ENCODE measurements around the gene ARHGEF26.

ARHGEF26 gene

DNA sequence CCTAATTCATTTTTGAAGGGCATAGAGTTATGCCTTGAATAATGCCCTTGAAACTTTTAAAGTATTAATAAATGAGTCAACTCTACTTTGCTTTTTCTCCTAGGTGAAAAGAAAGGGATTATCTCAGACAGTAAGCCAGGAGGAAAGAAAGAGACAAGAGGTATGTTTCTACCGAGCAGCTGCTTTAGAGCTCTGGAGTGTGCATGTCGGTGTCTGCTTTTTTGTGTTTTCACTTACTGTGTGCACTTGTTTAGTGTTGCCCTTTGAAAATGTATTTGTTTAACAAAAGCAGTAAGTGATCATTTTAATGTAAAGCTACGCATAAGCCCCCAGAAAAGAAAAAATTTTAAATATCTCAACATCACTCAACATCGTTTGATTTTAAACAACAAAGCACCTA, 28.1 kb downstream of the ARHGEF26 start:
- FAIRE-seq (no peak), DNase-seq (ENCODE audit: extremely low spot score, insufficient read length, low read depth) (no peak)

DNA sequence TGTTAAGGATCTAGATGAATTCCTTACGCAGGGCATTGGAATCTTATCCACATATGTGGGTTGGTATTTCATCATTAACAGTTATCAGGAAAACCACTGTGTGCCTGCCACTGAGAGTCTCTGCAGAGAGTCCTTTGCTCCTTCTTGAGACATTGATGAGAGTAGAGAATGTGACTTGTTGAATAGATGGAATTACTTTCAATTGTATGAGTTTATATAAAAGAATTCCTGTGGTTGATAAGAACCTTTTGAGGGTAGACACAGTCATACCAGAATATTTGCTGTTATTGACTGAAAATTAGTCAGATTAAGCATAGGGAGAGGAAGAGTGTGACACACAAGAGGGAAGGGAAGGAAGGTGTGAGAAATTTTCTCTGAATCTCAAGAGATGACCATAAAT, 30.8 kb downstream of the ARHGEF26 start:
- no peak for DNase-seq (ENCODE audit: extremely low spot score, insufficient read length, low read depth)
- FAIRE-seq: no peak

DNA sequence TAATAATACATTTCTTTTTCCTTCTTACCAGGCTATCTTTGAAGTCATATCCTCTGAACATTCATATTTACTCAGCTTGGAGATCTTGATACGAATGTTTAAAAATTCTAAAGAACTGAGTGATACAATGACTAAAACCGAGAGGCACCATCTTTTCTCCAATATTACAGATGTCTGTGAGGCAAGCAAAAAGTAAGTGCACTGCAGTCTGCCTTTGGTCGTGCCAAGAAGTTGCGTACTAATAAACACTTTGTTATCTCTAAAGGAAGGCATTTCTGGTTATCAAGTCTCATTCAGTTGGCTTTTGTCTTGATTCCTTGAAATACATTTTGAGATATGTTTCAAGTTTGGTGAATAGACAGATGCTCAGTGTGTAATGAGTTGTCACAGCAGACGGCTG, 31.6 kb downstream of the ARHGEF26 start:
- DNase-seq (ENCODE audit: extremely low spot score, insufficient read length, low read depth) (no peak), FAIRE-seq (no peak)

DNA sequence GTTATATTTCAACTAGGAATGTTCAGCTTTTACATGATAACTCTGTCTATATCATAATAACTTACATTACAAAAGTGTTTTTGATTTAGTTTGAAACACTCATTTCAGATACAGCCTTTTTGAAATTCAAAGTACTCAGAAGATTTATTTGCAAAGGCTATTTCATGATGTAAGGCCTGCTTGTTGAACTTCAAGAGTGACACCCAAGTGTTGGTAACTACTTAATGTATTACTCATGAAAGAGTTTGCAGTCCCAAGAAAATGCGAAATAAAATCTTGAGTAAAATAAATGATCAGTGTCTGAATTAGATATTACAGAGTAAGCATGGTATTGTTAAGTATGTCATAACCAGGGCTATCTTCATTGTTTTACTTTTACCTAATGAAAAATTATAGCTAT, 35.3 kb downstream of the ARHGEF26 start:
- FAIRE-seq: no peak
- no peak for DNase-seq (ENCODE audit: extremely low spot score, insufficient read length, low read depth)

DNA sequence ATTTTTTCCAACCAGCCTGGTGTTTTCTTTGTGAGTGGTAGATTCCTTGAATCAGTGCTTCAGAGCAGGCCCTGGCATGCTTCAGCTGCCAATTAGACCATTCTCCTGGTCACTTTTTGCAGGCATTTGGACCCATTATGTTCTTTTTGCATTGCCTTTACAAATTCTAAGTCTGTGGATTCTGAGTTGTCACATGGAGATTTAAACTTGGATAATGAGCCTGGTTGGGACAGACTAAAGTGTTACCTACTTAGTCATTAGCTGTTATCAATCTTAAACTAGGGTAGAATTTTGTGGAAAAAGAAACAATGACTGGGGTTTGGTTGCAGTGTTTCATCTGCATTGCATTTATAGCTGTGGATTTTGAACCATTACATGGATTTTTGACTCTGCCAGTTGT, 40.6 kb downstream of the ARHGEF26 start:
- FAIRE-seq (no peak), DNase-seq (ENCODE audit: extremely low spot score, insufficient read length, low read depth) (no peak)

DNA sequence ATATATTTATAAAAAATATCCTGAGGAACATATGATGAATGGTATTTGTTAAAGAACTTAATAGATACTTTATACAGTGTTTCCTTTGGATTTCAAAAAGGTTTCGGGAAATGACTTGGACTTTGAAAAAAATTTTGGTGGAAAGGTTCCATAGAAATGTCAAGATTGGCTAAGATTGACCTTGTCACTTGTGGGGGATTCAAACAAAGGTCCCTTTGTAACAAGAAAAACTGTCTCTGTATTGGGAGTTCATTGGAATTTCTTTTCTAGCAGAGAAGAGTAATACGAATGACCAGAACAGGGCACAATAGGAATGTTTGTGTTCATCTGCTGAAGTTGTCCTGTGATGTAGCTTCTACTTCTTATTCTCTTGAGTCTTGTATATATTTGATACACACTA, 43.2 kb downstream of the ARHGEF26 start:
- DNase-seq (ENCODE audit: extremely low spot score, insufficient read length, low read depth): no peak
- no peak for FAIRE-seq

DNA sequence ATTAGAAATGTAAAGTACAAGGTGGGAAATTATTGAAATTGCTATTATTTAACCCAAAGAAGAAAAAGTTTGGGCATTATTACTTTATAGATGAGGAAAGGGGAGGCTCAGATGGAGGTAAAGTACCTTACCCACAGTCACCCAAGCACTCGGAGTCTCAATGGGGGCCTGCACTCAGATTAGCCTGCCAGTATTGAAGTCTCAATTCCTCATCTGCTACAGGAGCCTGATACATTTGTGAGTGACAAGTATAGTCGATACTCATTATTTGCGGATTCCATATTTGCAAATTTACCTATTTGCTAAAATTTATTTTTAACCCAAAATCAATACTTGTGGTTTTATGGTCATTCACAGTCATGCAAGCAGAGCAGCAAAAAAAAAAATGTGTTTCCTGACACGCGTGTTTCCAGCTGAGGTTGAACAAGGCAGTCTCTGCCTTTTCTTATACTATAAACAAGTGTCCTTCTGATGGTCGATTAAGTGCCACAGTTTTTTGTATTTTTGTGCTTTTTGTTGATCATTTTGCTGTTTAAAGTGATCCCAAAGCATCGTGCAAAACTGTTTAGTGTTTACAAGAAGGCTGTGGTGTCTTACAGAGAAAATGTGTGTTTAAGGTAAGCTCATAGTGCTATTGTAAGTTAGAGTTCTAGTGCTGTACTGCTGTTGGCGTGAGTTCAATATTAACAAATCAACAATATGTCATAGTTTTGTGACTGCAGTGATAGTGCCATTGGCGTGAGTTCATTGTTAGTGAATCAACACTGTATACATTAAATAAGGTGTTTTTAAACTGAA, 48.0 kb downstream of the ARHGEF26 start:
- no peak for DNase-seq (ENCODE audit: extremely low spot score, insufficient read length, low read depth)
- FAIRE-seq: no peak

DNA sequence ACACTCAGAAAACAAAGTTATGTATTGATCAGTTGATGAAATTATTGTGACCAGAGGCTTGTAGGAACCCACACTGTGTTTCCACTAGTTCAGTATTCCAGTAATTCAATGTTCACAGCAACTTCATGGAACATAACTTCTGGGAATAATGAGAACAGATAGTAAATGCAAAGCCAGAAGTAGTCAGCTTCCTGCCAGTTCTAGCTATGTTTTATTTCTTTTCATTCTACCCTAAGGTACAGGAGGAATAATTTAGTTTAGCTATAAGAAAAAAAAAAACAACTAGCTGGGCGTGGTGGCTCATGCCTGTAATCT, 48.6 kb downstream of the ARHGEF26 start:
- FAIRE-seq (no peak), DNase-seq (ENCODE audit: extremely low spot score, insufficient read length, low read depth) (no peak)

DNA sequence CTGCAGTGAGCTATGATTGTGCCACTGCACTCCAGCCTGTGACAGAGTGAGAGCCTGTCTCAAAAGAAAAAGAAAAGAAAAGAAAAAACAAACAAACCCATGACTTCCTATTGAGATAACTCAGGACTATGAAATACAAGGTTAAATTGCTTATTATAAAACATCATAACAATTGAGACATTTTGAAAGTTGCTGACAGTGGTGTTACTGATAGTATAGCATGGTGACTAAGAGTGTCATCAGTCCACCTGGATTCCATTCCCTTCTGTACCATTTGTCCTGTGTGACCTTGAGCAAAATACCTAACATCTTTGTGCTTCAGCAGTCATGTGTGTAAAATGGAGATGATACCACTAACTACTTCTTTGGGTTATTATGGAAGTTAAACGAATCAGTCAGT, 49.1 kb downstream of the ARHGEF26 start:
- FAIRE-seq (no peak), DNase-seq (ENCODE audit: extremely low spot score, insufficient read length, low read depth) (no peak)

DNA sequence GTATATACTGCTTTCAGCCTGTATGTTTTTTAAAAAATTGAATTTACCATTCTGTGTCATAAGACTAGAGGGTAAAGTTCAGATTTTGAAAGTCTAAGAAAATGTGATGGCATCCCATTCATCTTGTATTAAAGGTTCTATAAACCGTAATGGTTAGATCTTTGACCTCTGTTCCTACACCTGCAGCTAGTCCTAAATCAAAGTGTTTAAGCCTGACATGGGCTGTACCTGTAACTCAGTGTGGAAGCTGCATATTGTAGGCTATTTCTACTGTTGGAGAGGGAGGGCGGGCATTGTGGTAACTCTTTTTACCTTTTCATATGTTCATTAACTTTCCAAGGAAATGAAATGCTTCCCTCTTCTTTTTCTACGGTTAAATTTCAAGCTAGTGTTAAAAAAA, 53.9 kb downstream of the ARHGEF26 start:
- FAIRE-seq (no peak), DNase-seq (ENCODE audit: extremely low spot score, insufficient read length, low read depth) (no peak)

DNA sequence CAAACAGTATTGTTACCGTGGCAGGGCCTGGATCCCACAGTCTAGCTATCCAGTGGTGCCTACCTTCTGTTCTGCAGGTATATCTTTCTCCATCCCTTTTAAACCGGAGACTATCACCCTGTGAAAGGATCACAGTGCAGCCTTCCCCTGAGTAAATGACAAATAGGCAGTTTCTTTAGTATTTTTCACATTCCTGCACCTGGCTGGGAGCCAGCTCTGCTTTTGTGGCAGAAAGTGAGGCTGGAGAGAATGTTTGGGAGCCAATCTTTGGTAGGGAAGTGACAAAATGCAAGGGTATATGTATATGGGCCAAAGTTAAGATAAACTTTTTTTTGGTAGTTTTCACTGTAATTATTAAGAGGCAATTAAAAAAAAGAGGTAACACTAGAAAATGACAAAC, 54.8 kb downstream of the ARHGEF26 start:
- DNase-seq (ENCODE audit: extremely low spot score, insufficient read length, low read depth) (no peak), FAIRE-seq (no peak)

DNA sequence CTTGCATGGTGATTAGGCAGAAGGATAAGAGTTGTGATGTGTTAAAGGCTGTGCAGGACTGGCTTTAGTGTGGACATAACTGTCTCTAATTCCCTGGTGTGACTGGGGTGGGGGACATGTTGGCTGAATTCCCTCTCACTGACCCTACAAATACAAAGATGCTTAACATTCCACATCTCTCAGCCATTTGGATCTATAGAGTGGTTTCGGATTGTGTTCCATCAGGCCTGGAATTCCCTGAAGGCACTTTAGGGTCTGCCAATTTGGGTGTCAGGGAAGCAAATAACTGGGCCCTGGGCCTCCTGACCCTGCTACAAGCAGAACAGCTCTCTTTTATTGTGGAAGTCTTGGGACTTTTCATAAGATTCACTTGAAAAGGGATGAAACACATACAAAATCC, 56.2 kb downstream of the ARHGEF26 start:
- no peak for DNase-seq (ENCODE audit: extremely low spot score, insufficient read length, low read depth)
- FAIRE-seq: no peak

DNA sequence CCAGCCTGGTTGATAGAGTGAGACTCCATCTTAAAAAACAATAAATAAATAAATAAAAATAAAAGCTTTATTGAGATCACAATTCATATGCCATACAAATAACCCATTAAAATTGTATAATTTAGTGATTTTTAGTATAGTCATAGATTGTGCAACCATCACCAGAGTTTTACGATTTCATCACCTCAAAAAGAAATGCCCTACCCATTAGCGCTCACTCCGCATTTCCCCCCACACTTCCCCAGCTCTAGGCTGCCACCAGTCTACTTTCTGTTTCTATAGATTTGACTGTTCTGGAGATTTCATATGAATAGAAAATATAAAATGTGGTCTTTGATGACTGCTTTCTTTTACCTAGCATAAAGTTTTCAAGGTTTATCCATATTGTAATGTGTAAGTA, 57.0 kb downstream of the ARHGEF26 start:
- DNase-seq (ENCODE audit: extremely low spot score, insufficient read length, low read depth) (no peak), FAIRE-seq (no peak)

DNA sequence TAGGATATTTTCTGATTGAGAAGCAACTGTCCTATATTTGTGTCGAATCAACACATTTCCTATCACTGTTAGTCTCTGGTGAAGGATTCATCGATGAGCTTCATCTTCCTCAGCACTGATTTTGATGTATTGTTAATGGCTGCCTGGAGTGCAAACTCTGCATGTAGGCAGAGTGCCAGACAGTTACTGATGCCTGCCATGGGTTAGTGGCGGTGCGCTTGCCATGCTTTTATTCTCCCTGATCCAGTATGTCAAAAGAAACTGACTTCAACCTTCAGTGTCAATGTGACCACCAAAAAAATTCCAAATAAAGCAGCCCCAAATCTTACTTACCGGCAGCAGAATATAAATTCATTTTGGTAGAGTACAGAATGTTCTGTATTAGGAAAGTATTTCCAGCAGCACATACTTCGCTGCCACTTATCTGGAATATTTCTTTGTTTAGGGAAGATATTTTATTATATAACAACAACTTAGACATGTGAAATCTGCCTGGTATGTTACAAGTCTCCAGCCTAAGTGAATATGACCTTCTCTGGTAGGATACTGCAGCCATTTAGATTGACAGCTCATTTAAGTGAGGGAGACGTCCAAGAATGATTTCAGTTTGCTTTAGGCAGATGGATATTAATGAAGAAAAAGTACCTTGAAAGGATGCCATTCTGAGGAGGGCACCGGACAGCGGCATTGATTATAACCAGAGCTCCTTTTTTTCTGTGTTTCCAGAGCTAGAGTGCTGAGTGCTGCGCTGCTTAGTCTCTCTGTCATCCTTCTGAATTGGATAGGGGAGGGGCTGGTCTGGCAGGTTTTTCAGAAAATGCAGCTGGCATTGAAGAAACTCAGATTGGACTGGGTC, 59.9 kb downstream of the ARHGEF26 start:
- FAIRE-seq (no peak), DNase-seq (ENCODE audit: extremely low spot score, insufficient read length, low read depth) (no peak)

DNA sequence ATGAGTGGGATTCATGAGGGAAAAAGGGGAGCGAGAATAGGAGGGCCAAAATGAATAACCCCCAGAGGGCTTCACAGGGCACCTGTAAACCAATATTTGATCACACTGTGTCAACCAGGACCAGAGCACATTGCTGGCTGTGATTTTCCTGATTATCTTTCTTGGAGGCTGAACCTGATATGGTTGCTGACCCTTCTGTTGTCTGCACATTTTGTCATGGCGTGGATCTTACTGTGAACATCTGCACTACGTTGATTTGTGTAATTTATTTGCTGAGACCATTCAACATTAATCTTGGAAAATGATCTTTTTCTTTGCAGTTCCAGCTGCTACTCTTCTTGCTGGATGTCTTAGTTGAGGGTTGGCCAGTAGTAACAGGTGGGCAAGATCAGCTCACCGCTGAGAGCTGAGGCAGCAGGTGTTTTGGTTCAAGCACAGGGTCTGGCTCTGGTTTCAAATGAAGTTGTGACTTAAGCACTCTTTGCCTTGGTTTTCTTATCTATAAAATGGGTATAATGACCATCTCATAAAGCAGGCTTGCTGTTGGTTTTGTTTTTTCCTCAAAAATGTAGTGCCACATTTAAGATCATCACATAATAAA, 61.2 kb downstream of the ARHGEF26 start:
- DNase-seq (ENCODE audit: extremely low spot score, insufficient read length, low read depth) (no peak), FAIRE-seq (no peak)

DNA sequence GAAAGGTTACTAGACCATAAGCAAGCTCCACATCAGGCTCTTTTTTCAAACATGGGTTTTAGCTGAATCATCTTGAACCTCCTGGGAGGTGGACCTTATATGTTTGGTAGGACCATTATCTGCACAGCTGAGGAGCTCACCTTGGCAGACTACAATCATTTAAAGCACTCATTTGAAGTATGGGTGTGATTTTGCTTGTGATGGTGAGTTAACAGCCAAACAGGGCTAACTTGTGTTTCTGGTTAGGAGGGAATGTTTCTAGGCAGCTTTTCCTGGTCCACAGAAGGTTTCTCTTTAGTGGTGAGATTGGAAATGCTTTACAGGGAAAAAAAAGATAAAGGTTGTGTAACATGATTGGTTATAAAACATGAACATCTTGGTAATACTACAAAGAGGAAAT, 61.8 kb downstream of the ARHGEF26 start:
- no peak for DNase-seq (ENCODE audit: extremely low spot score, insufficient read length, low read depth)
- FAIRE-seq: no peak

DNA sequence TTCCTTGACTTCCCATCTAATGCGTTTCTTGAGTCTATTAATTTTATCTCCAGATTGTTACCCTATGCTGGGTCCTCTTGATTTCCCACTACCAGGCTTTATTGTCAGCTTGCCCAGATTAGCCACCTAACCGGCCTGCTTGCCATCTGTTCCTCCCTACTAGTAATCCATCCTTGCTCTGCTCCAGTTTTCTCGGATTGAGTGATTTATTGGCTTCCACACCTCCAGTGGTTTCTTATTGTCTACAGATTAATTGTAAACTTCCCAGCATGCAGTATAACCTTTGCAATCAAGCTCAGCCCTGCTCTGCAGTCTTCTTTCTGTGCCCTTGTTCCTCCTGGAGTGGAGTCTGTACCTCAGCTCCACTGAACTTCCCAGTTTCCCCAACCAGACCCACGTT, 63.4 kb downstream of the ARHGEF26 start:
- FAIRE-seq (no peak), DNase-seq (ENCODE audit: extremely low spot score, insufficient read length, low read depth) (no peak)

DNA sequence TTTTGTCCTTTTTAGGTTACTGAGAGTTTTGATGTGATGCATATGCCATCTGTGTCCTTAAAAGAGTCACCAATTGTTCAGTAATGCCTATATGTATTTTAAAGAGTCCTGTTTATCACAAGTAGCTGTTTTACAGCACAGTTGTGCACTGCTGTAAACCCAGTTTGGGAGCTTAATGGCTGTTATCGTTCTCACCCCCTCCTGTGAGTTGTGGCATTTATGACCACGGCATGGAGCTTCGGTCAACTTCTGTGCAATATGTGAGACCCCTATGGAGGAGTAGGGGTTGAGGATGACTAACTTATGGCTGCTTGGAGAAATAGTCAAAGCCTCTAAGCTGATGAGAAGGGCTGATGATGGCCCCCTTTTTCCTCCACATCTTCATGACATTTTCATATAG, 67.2 kb downstream of the ARHGEF26 start:
- FAIRE-seq: no peak
- DNase-seq (ENCODE audit: extremely low spot score, insufficient read length, low read depth): no peak

DNA sequence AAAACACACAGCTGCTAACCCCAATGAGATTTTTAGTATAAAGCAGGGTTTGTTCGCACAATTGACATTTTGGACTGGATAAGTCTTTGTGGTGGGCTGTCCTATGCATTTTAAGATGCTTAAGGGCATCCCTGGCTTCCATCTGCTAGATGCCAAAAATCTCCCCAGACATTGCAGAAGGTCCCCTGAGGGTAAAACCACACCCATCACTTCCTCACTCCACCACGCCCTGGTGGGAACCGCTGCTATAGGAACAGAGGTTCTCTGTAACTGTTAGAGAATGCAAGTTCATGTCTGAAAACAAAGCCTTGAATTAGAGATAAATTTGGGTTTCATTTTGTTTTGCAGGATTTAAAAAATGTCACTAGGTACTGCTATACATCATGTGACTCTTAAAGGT, 67.7 kb downstream of the ARHGEF26 start:
- DNase-seq (ENCODE audit: extremely low spot score, insufficient read length, low read depth): no peak
- FAIRE-seq: no peak

DNA sequence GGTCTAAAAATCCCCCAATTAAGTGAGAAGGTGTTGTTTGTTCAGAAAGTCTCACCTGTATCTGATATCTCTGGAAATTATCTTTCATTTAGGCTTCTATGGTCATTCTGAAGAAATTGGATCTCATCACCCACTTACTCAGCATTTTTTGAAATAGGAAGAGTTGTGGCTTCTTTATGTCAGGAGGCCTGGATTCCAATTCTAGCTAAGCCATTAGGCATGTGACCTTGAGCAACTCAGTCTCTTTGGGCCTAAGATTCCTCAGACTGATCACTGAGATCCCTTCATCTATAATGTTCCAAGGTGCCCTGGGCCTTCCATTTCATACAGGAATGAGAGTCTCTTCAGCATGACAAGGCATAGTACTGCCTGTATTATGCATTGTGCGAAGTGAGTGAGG, 70.3 kb downstream of the ARHGEF26 start:
- DNase-seq (ENCODE audit: extremely low spot score, insufficient read length, low read depth): no peak
- no peak for FAIRE-seq

DNA sequence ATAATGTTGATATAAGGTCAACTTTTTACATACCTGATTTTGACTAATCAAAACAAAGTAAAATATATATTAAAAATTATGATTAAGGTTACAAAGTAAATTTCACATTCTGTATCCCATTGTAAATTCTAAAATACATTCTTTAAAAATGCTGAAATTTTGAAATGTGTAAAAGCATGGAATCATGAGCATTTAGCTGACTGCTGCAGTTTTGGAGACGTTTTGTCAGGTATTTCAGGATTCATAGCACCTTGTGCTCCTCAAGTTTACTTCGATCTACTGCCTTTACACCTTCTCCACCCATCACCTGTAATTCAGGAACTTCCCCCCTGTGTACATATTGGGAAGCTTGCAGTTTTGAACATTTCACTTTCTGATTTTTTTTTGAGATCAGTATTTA, 71.0 kb downstream of the ARHGEF26 start:
- FAIRE-seq: no peak

More for the DNA sequence above, 71.0 kb downstream of the ARHGEF26 start:
- DNase-seq (ENCODE audit: extremely low spot score, insufficient read length, low read depth): no peak

Measured in GM18507 (cell line).